Activated CD8-positive, alpha-beta T cell treated with anti-CD3 and anti-CD28 coated beads for 36 hours (primary cell): ENCODE results near the gene EPB41L2. TPM values are rescaled to one million over a fixed set of nuclear protein-coding genes. Genes with fewer than 3 reads are reported as not detected.

ENCODE experiments used
- ATAC-seq: fragments of 200-7000 bp; cut with Tn5 transposase; one replicate; pipeline ENCODE4 v1.10.0; 2021; ENCODE audit warnings: mild to moderate bottlenecking, moderate library complexity
- CTCF ChIA-PET: fragments of 350-600 bp; sonication (Branson Sonifier 250); formaldehyde crosslinking; loops from one replicate; lab custom pipeline; 2021; ENCODE audit warnings: antibody characterized with exemption; lab: Charles Lee
- POLR2A ChIA-PET: fragments of 350-600 bp; sonication (Branson Sonifier 250); formaldehyde crosslinking; loops from one replicate; lab custom pipeline; 2021; ENCODE audit warnings: antibody characterized with exemption; lab: Charles Lee
- DNase-seq: peaks from one replicate; pipeline ENCODE4 v3.0.0-alpha.2; 2020
- H3K27ac Mint-ChIP-seq: one replicate; pipeline ENCODE4 v1.8.0; 2021; ENCODE audit warnings: mild to moderate bottlenecking, mixed read lengths
- H3K27me3 Mint-ChIP-seq: one replicate; pipeline ENCODE4 v1.8.0; 2021; ENCODE audit warnings: mixed read lengths
- H3K36me3 Mint-ChIP-seq: one replicate; pipeline ENCODE4 v1.8.0; 2021; ENCODE audit warnings: low read depth, mixed read lengths
- H3K4me1 Mint-ChIP-seq: one replicate; pipeline ENCODE4 v1.8.0; 2021; ENCODE audit warnings: low read depth, mixed read lengths
- H3K4me3 Mint-ChIP-seq: one replicate; pipeline ENCODE4 v1.8.0; 2021; ENCODE audit warnings: mild to moderate bottlenecking, moderate library complexity, mixed read lengths
- H3K9me3 Mint-ChIP-seq: one replicate; pipeline ENCODE4 v1.8.0; 2021; ENCODE audit warnings: mixed read lengths
- CTCF ChIP-seq: fragments of 200-600 bp; IDR thresholded peaks from one replicate; pipeline ENCODE4 v1.8.0; 2022; ENCODE audit warnings: antibody characterized with exemption, mild to moderate bottlenecking
- intact Hi-C: fragments of 100-400 bp; cut with micrococcal nuclease; formaldehyde crosslinking; loops from one replicate; pipeline ENCODE4 v1.10.0; 2022
- total RNA-seq, 2 experiments: library from RNA; stranded (reverse); gene quantifications; one replicate each; pipeline ENCODE4 v1.2.3, GENCODE V29; 2021

The EPB41L2 gene
- total RNA-seq, 2 experiments from 2014 or later: 30.6 to 33.3 TPM

DNA sequence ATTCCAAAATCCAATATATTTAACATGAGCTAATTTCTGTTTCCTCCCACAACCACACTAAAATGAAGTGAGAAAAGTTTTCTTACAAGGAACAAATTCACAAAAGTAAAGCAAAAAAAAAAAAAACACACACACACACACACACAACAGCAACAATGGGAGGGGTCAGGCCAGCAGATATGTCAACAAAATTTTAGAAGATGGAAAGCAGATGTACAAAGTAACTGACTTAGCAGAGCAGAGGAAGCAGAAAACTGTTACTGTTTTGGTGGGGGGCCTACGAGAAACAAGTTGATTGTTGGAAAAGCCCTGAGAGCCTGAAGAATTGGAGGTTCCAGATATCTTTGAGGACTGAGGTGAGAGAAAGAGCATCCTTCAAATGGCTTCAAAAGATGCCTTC lies 11.7 kb downstream of the EPB41L2 start:
- no peak overlapping the region for H3K4me3 Mint-ChIP-seq
- peaks cover 17% of the 10 kb centered on the region for H3K36me3 Mint-ChIP-seq
- DNase-seq: no peak
- intact Hi-C loops: no loop called here
- no peak overlapping the region for H3K27ac Mint-ChIP-seq
- CTCF ChIA-PET: no interaction called here
- H3K4me1 Mint-ChIP-seq: no peaks in the 10 kb centered on the region
- ATAC-seq: no peak
- POLR2A ChIA-PET: no interaction called here
- TF ChIP-seq CTCF: no peak
- peaks cover 3% of the 10 kb centered on the region for H3K27me3 Mint-ChIP-seq
- H3K9me3 Mint-ChIP-seq: peaks cover 25% of the 10 kb centered on the region

DNA sequence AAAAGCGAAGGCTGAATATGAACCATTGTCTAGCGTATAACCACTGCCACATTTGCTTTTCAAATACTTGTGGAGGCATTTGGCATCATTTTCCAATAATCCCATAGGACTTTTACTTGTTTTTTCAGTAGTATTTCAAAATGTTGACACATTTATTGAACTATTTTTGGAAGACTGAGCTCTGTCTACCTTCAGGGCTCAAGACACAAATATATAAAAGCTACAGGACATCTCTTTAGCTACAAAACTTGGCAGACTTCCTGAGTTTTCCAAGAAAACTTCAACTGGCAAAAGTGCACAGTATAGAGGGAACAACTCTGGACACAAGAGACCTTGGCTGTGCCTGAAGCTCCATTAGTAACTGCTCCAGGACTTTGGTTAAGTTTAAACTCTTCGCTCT lies 13.4 kb downstream of the EPB41L2 start:
- intact Hi-C loops: no loop called here
- Mint-ChIP-seq H3K27ac (no peak overlapping the region), H3K27me3 (peaks cover 3% of the 10 kb centered on the region), H3K4me3 (no peak overlapping the region), H3K9me3 (peaks cover 18% of the 10 kb centered on the region), H3K4me1 (no peaks in the 10 kb centered on the region), H3K36me3 (peaks cover 13% of the 10 kb centered on the region)
- POLR2A ChIA-PET: no interaction called here
- ATAC-seq (no peak), DNase-seq (no peak)
- no peak for TF ChIP-seq CTCF
- CTCF ChIA-PET: no interaction called here

DNA sequence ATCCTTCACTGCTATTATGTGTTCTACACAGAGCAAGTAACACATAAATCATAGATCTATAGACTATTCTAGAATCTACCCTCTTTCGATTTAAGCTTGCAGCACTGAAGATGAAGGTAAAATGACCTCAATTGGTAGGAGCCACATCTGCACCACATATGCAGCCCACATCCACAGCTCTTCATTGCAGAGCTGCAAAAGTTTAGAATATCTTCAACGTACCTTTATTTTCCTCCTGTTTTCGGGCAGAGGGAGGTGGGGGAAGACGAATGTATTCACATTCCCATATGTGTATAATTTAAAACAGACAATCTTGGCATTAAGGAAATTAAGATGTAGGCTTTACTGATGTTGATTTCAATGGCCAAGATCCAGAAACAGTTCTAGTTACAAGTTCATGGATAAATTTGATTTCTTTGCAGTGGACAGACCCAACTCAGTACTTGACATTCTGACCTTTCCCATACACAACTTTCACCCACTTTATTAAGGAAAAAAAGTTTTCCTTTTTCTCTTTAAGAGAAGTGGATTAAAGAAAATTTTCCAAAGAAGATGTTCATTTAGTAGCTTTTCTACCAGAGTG lies 14.0 kb downstream of the EPB41L2 start:
- ATAC-seq: no peak
- no peak overlapping the region for H3K4me3 Mint-ChIP-seq
- POLR2A ChIA-PET: no interaction called here
- CTCF ChIA-PET: no interaction called here
- H3K4me1 Mint-ChIP-seq: no peaks in the 10 kb centered on the region
- intact Hi-C loops: no loop called here
- H3K27ac Mint-ChIP-seq: no peak overlapping the region
- no peak for DNase-seq
- peaks cover 7% of the 10 kb centered on the region for H3K36me3 Mint-ChIP-seq
- peaks cover 3% of the 10 kb centered on the region for H3K27me3 Mint-ChIP-seq
- no peak for TF ChIP-seq CTCF
- H3K9me3 Mint-ChIP-seq: peaks cover 12% of the 10 kb centered on the region

GRCh38 chr6:131048459-131048858 lies 14.6 kb downstream of the EPB41L2 start:
- ChIA-PET CTCF (no interaction called here), POLR2A (no interaction called here)
- Mint-ChIP-seq H3K9me3 (peaks cover 9% of the 10 kb centered on the region), H3K4me3 (no peak overlapping the region), H3K4me1 (no peaks in the 10 kb centered on the region), H3K36me3 (peaks cover 4% of the 10 kb centered on the region), H3K27ac (no peak overlapping the region), H3K27me3 (peaks cover 3% of the 10 kb centered on the region)
- DNase-seq (no peak), ATAC-seq (no peak)
- TF ChIP-seq CTCF: no peak
- intact Hi-C loops: no loop called here

DNA sequence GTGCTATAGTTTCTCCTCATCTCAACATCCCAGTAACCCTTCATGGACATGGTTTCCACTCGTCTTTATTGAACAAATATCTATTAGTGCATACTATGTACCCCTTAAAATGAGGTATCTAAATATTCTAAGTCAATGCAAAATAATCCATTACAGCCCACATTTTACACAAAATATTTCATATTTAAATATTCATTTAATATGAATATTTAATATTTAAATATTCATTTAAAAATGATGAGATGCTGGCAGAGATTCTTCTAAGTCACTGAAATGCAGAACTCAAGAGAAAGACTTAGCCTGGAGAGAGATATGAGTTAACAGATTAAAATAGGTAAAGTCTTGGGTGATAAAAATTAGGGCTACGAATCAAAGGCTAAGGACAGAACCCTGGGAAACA lies 17.9 kb downstream of the EPB41L2 start:
- DNase-seq (no peak), ATAC-seq (no peak)
- peaks cover 2% of the 10 kb centered on the region for H3K4me1 Mint-ChIP-seq
- H3K9me3 Mint-ChIP-seq: no peaks in the 10 kb centered on the region
- H3K27ac Mint-ChIP-seq: no peak overlapping the region
- intact Hi-C loops: no loop called here
- H3K4me3 Mint-ChIP-seq: no peak overlapping the region
- CTCF ChIA-PET: no interaction called here
- POLR2A ChIA-PET: no interaction called here
- H3K27me3 Mint-ChIP-seq: no peaks in the 10 kb centered on the region
- no peaks in the 10 kb centered on the region for H3K36me3 Mint-ChIP-seq
- TF ChIP-seq CTCF: no peak
